K562 (cell line): Measurements from ENCODE around the gene BCL2L12. TPM values are rescaled to one million over a fixed set of nuclear protein-coding genes. Genes with fewer than 3 reads are reported as not detected.
"Not testable (repeated sequence)": the region's sequence is repeated elsewhere in the genome, so short reads cannot be mapped to it uniquely, and the experiment has no call there.

Experiments used
- ATAC-seq: fragments of 200-7000 bp; cut with Tn5 transposase; 3 replicates; pipeline ENCODE4 v1.9.1; 2020; ENCODE audit warnings: moderate library complexity
- BruUV-seq: library from RNA; stranded (reverse); fragments of 400-500 nt; replicated peaks from 2 replicates; lab custom pipeline; 2021; lab: Mats Ljungman, UMichigan
- CTCF ChIA-PET: fragments of 300-600 bp; formaldehyde crosslinking; extraction: SDS; loops from one replicate; lab custom pipeline; 2021; ENCODE audit warnings: low intra/inter-chr PET ratio; lab: Yijun Ruan, JAX
- POLR2A ChIA-PET: fragments of 300-600, 350-650 bp; sonication (Branson Sonifier 250); formaldehyde crosslinking; extraction: SDS; loops from one replicate; lab custom pipeline; 2021; ENCODE audit warnings: antibody characterized with exemption, inconsistent platforms; lab: Yijun Ruan, JAX
- DNase-seq, 4 experiments: peaks; one replicate each; pipeline versions ENCODE4 v3.0.0 to v3.0.0-alpha.2; 2011 to 2018; ENCODE audit warnings: low spot score in 3 of 4, mixed read lengths in 3 of 4; ENCODE audit errors: extremely low read depth in 1 of 4
- FAIRE-seq: peaks from 2 replicates; lab custom pipeline; 2011; peaks lifted over from hg19 to GRCh38; lab: Jason Lieb, UNC
- H2AFZ ChIP-seq: 2 replicates; pipeline ENCODE4 v1.6.0; 2011; ENCODE audit warnings: low read depth, low read length, control low read depth, inconsistent platforms
- H3K27ac ChIP-seq: fragments of 200-600 bp; 3 replicates; pipeline ENCODE4 v1.8.0; 2011; ENCODE audit warnings: low read depth, mild to moderate bottlenecking, control low read depth, inconsistent platforms, low read length, moderate library complexity, mixed read lengths; ENCODE audit errors: extremely low read depth
- H3K27me3 ChIP-seq, 2 experiments: fragments of 300-600 bp in 1 of 2; 2 replicates in 1 of 2; 3 replicates in 1 of 2; pipeline versions ENCODE4 v1.6.0 to v1.8.0; 2011; ENCODE audit warnings: inconsistent platforms in 2 of 2, low read length in 2 of 2, mild to moderate bottlenecking in 1 of 2, mixed read lengths in 1 of 2, moderate library complexity in 1 of 2; ENCODE audit not compliant: control insufficient read depth in 2 of 2, insufficient read depth in 2 of 2
- H3K36me3 ChIP-seq: fragments of 300-600 bp; 3 replicates; pipeline ENCODE4 v1.8.0; 2011; ENCODE audit warnings: mild to moderate bottlenecking, low read length, inconsistent platforms; ENCODE audit not compliant: control insufficient read depth, insufficient read depth
- H3K4me1 ChIP-seq, 2 experiments: fragments of 200-600 bp in 1 of 2; replicated peaks in 1 of 2; 2 replicates in 1 of 2; 3 replicates in 1 of 2; pipeline versions ENCODE4 v1.5.1 to v1.8.0; 2011; ENCODE audit warnings: inconsistent platforms in 2 of 2, low read length in 2 of 2, mild to moderate bottlenecking in 1 of 2, mixed read lengths in 1 of 2, moderate library complexity in 1 of 2; ENCODE audit not compliant: control insufficient read depth in 2 of 2, insufficient read depth in 2 of 2
- H3K4me2 ChIP-seq: 2 replicates; pipeline ENCODE4 v1.6.1; 2011; ENCODE audit warnings: low read length, control low read depth, inconsistent platforms, mixed read lengths; ENCODE audit not compliant: insufficient read depth
- H3K4me3 ChIP-seq: fragments of 200-600 bp; sonication (generic), shearing (Covaris generic); 2 replicates; pipeline ENCODE4 v1.5.1; 2016; ENCODE audit warnings: control low read depth, inconsistent platforms
- H3K79me2 ChIP-seq: fragments of 200-600 bp; 3 replicates; pipeline ENCODE4 v1.8.0; 2011; ENCODE audit warnings: low read length, inconsistent platforms; ENCODE audit not compliant: control insufficient read depth, insufficient read depth
- H3K9ac ChIP-seq, 2 experiments: 2 replicates each; pipeline versions ENCODE4 v1.6.0 to v1.6.1; 2011; ENCODE audit warnings: low read depth in 2 of 2, low read length in 2 of 2, control low read depth in 1 of 2, inconsistent platforms in 1 of 2, mild to moderate bottlenecking in 1 of 2, mixed read lengths in 1 of 2; ENCODE audit not compliant: insufficient read depth in 1 of 2
- H3K9me1 ChIP-seq: one replicate; pipeline ENCODE4 v1.6.0; 2011; ENCODE audit warnings: inconsistent platforms, mild to moderate bottlenecking, low read length, moderate library complexity; ENCODE audit not compliant: control insufficient read depth, insufficient read depth
- H3K9me3 ChIP-seq: replicated peaks from 2 replicates; pipeline ENCODE4 v1.5.1; 2011; ENCODE audit warnings: low read depth, low read length, inconsistent platforms; ENCODE audit not compliant: control insufficient read depth, insufficient read depth
- H4K20me1 ChIP-seq: replicated peaks from 2 replicates; pipeline ENCODE4 v1.6.1; 2011; ENCODE audit warnings: low read length, inconsistent platforms, mixed read lengths; ENCODE audit not compliant: control insufficient read depth, insufficient read depth
- SRF ChIP-seq, 2 experiments: fragments of 250-450, 450-650 bp in 1 of 2; sonication (Bioruptor Pico) in 1 of 2; sonication (generic) in 1 of 2; formaldehyde crosslinking; IDR thresholded peaks; 2 replicates each; pipeline versions ENCODE4 v1.5.0 to v1.5.1; 2020 to 2022; ENCODE audit warnings: mild to moderate bottlenecking in 1 of 2, missing genetic modification reagents in 1 of 2
- ZNF121 ChIP-seq: sonication (generic); formaldehyde crosslinking; conservative IDR thresholded peaks from 2 replicates; pipeline ENCODE4 v1.8.0; 2022; ENCODE audit warnings: missing genetic modification reagents
- WGBS: fragments of 100-300 bp; shearing (Covaris generic); methylation state at CpG from one replicate; pipeline ENCODE4 v1.1.6; 2016; ENCODE audit warnings: low coverage, mixed read lengths; ENCODE audit not compliant: insufficient coverage; ENCODE audit errors: missing lambda C conversion rate; 5-methylcytosine and 5-hydroxymethylcytosine counted together
- in situ Hi-C: fragments of 300-500 bp; cut with MboI; formaldehyde crosslinking; loops from 4 replicates; pipeline ENCODE4 v1.15.0; 2018; ENCODE audit warnings: inconsistent platforms, mixed read lengths
- intact Hi-C: fragments of 100-400 bp; cut with micrococcal nuclease; formaldehyde crosslinking; loops from 2 replicates; pipeline ENCODE4 v1.14.2; 2022
- polyA plus RNA-seq, 8 experiments: library from polyadenylated mRNA; depleted of rRNA in 4 of 8; stranded (reverse) in 5 of 8; unstranded in 3 of 8; fragments of >200 nt; fragmentation: Nextera tagmentation in 2 of 8; fragmentation: Illumina TruSeq in 1 of 8; extraction: Ambion mirVana in 2 of 8; extraction: Trizol in 1 of 8; gene quantifications; 2 replicates each; pipeline versions ENCODE4 v1.2.1 to v1.2.3, GENCODE V29; 2011 to 2014; ENCODE audit warnings: inconsistent platforms in 1 of 8, missing spikeins in 1 of 8
- total RNA-seq, 7 experiments: library from RNA; depleted of rRNA in 6 of 7; stranded (reverse); fragments of >200 nt in 6 of 7; fragmentation: Illumina TruSeq in 2 of 7; extraction: Trizol in 2 of 7; gene quantifications; 2 replicates each; pipeline versions ENCODE4 v1.2.1 to v1.2.3, GENCODE V29; 2011 to 2021; ENCODE audit warnings: low replicate concordance in 1 of 7

Gene BCL2L12
- total and polyA plus RNA-seq, 9 of the 15 experiments (the other 6 are each of a cell fraction or from before 2014, with no cell fraction given) = 7.4 to 263 (median 81.2) TPM

GRCh38 chr19:49632576-49632975, 33.2 kb upstream of the BCL2L12 start:
- intact Hi-C loops (no loop called here), in situ Hi-C loops (no loop called here)
- Histone ChIP-seq H3K4me2 (no peak overlapping the region), H3K9me1 (no peaks in the 10 kb centered on the region), H3K27me3 (no peaks in the 10 kb centered on the region), H3K9me3 (no peaks in the 10 kb centered on the region), H3K36me3 (no peaks in the 10 kb centered on the region; the same call in 2 of the 3 replicates), H4K20me1 (no peaks in the 10 kb centered on the region), H3K4me1 (peaks cover 6 to 23% of the 10 kb centered on the region in 2 experiments; a peak in 3 of 5 replicates), H2AFZ (no peak overlapping the region), H3K9ac (peak overlapping the region in 1 of 2 experiments; percentile 29; a peak in 1 of 4 replicates), H3K79me2 (no peaks in the 10 kb centered on the region), H3K4me3 (no peak overlapping the region), H3K27ac (no peak overlapping the region)
- CTCF ChIA-PET = no interaction called here
- DNase-seq (no peak), ATAC-seq (no peak), FAIRE-seq (peak; percentile 35)
- BruUV-seq = no TSS peak
- POLR2A ChIA-PET = interaction anchor here (0.6 kb wide), 1 partner anchor 35 kb away, joined by 3 read pairs; no protein-coding TSS in a partner anchor
- 85% methylated on average over 5 of the region's 5 CpGs for WGBS
- TF ChIP-seq ZNF121 (CRISPR knock-in tag) (peak; percentile 56; the same call in 1 of the 2 replicates), SRF (CRISPR knock-in tag; IDR thresholded peaks at IDR 0.05) (no peak)

GRCh38 chr19:49633273-49633672, 32.5 kb upstream of the BCL2L12 start:
- BruUV-seq, H3K4me2 ChIP-seq, H3K9me3 ChIP-seq, in situ Hi-C loops, H3K27ac ChIP-seq, ATAC-seq, H3K79me2 ChIP-seq, H2AFZ ChIP-seq, H3K4me3 ChIP-seq, intact Hi-C loops, H3K36me3 ChIP-seq, H3K27me3 ChIP-seq, H3K9me1 ChIP-seq, DNase-seq, POLR2A ChIA-PET, H4K20me1 ChIP-seq, CTCF ChIA-PET: not testable (repeated sequence)
- peak; percentile 26 for FAIRE-seq
- peak overlapping the region in 1 of 2 experiments; percentile 22; a peak in 1 of 4 replicates for H3K9ac ChIP-seq
- 64% methylated on average over 9 of the region's 9 CpGs for WGBS
- H3K4me1 ChIP-seq = peaks cover 12 to 29% of the 10 kb centered on the region in 2 experiments
